ENCODE data around the gene VNN1.

DNA sequence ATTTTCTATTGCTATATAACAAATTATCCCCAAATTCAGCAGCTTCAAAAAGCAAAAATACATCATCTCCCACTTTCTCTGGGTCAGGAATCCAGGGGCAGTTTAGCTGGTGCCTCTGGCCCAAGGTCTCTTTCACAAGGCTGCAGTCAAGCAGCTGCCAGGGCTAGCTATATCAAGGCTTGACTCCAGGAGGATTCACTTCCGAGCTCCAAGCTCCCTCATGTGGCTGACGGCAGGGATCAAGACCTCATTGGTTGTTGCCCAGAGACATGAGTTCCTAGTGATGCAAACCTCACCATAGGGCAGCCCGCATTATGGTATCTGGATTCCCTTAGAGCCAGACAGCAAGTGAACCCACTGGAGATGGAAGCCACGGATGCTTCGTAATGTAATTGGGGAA lies 1.3 kb upstream of the VNN1 start:
- TF ChIP-seq, protein P1, sequence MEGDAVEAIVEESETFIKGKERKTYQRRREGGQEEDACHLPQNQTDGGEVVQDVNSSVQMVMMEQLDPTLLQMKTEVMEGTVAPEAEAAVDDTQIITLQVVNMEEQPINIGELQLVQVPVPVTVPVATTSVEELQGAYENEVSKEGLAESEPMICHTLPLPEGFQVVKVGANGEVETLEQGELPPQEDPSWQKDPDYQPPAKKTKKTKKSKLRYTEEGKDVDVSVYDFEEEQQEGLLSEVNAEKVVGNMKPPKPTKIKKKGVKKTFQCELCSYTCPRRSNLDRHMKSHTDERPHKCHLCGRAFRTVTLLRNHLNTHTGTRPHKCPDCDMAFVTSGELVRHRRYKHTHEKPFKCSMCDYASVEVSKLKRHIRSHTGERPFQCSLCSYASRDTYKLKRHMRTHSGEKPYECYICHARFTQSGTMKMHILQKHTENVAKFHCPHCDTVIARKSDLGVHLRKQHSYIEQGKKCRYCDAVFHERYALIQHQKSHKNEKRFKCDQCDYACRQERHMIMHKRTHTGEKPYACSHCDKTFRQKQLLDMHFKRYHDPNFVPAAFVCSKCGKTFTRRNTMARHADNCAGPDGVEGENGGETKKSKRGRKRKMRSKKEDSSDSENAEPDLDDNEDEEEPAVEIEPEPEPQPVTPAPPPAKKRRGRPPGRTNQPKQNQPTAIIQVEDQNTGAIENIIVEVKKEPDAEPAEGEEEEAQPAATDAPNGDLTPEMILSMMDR (IDR thresholded peaks at IDR 0.05), result peak in 6 of 12 donors; percentile 9 to 39 (median 29)
- no peak for TF ChIP-seq POLR2A (IDR thresholded peaks at IDR 0.05)

All from heart left ventricle (tissue), 13 donors.